IMR-90 (cell line): ENCODE measurements around the gene C12orf75. TPM values are rescaled to one million over a fixed set of nuclear protein-coding genes. Genes with fewer than 3 reads are reported as not detected.
A peak's percentile ranks its signal among the peaks of the same experiment; 100 is the strongest.

Experiments
- ATAC-seq: fragments of 200-7000 bp; cut with Tn5 transposase; 2 replicates; pipeline ENCODE4 v1.9.1; 2020; ENCODE audit warnings: low read depth, mild to moderate bottlenecking, moderate library complexity
- BruUV-seq: library from RNA; stranded (reverse); fragments of 400-500 nt; replicated peaks from 2 replicates; lab custom pipeline; 2021; lab: Mats Ljungman, UMichigan
- CTCF ChIA-PET: fragments of 300-600 bp; formaldehyde crosslinking; extraction: SDS; loops from one replicate; lab custom pipeline; 2021; ENCODE audit warnings: antibody characterized with exemption; lab: Yijun Ruan, JAX
- POLR2A ChIA-PET: fragments of 300-600 bp; sonication (Branson Sonifier 250); formaldehyde crosslinking; loops from one replicate; lab custom pipeline; 2022; ENCODE audit warnings: antibody characterized with exemption; ENCODE audit not compliant: unreplicated experiment; lab: Charles Lee
- DNase-seq: peaks from one replicate; pipeline ENCODE4 v3.0.0; 2013
- H2AFZ ChIP-seq: replicated peaks from 2 replicates; pipeline ENCODE3; 2013; ENCODE audit warnings: low read length, mild to moderate bottlenecking; ENCODE audit not compliant: poor library complexity
- H2AK5ac ChIP-seq: 2 replicates; pipeline ENCODE4 v1.6.1; 2013; ENCODE audit warnings: low read depth, low read length, inconsistent platforms
- H2AK9ac ChIP-seq: replicated peaks from 2 replicates; pipeline ENCODE3; 2013; ENCODE audit warnings: mild to moderate bottlenecking, low read depth, low read length, moderate library complexity; ENCODE audit not compliant: poor library complexity
- H2BK120ac ChIP-seq: 2 replicates; pipeline ENCODE4 v1.6.1; 2013; ENCODE audit warnings: low read depth, low read length, inconsistent platforms
- H2BK15ac ChIP-seq: 3 replicates; pipeline ENCODE4 v1.6.1; 2013; ENCODE audit warnings: low read depth, low read length, inconsistent platforms
- H2BK20ac ChIP-seq: 2 replicates; pipeline ENCODE4 v1.6.1; 2013; ENCODE audit warnings: low read depth, mild to moderate bottlenecking, inconsistent platforms, low read length, moderate library complexity
- H2BK5ac ChIP-seq: 2 replicates; pipeline ENCODE4 v1.6.1; 2013; ENCODE audit warnings: mild to moderate bottlenecking, low read depth, low read length, inconsistent platforms; ENCODE audit not compliant: poor library complexity, severe bottlenecking
- H3K14ac ChIP-seq: replicated peaks from 2 replicates; pipeline ENCODE4 v1.6.1; 2013; ENCODE audit warnings: low read depth, low read length, inconsistent platforms
- H3K18ac ChIP-seq: 2 replicates; pipeline ENCODE4 v1.6.1; 2013; ENCODE audit warnings: low read depth, low read length, control low read depth
- H3K23ac ChIP-seq: 2 replicates; pipeline ENCODE4 v1.6.1; 2013; ENCODE audit warnings: low read depth, low read length, inconsistent platforms
- H3K27ac ChIP-seq: 2 replicates; pipeline ENCODE4 v1.5.1; 2013; ENCODE audit warnings: mild to moderate bottlenecking, control low read depth, low read length; ENCODE audit not compliant: insufficient read depth
- H3K27me3 ChIP-seq: 2 replicates; pipeline ENCODE4 v1.6.1; 2013; ENCODE audit warnings: low read length; ENCODE audit not compliant: control insufficient read depth, insufficient read depth
- H3K36me3 ChIP-seq: 2 replicates; pipeline ENCODE4 v1.6.1; 2013; ENCODE audit warnings: low read length, mixed read lengths; ENCODE audit not compliant: control insufficient read depth, insufficient read depth
- H3K4ac ChIP-seq: 2 replicates; pipeline ENCODE4 v1.6.1; 2013; ENCODE audit warnings: low read depth, low read length, inconsistent platforms
- H3K4me1 ChIP-seq: 2 replicates; pipeline ENCODE4 v1.6.1; 2013; ENCODE audit warnings: low read length, mixed read lengths; ENCODE audit not compliant: control insufficient read depth, insufficient read depth
- H3K4me2 ChIP-seq: 2 replicates; pipeline ENCODE4 v1.6.1; 2013; ENCODE audit warnings: low read depth, mild to moderate bottlenecking, control low read depth, low read length, moderate library complexity
- H3K4me3 ChIP-seq: 2 replicates; pipeline ENCODE4 v1.5.1; 2013; ENCODE audit warnings: low read depth, mild to moderate bottlenecking, control low read depth, low read length, moderate library complexity; ENCODE audit not compliant: insufficient read depth
- H3K56ac ChIP-seq: 2 replicates; pipeline ENCODE4 v1.6.1; 2013; ENCODE audit warnings: low read length, inconsistent platforms; ENCODE audit not compliant: insufficient read depth; ENCODE audit errors: extremely low read depth
- H3K79me1 ChIP-seq, 2 experiments: 2 replicates each; pipeline ENCODE4 v1.6.1; 2013; ENCODE audit warnings: low read length in 2 of 2, inconsistent platforms in 1 of 2, low read depth in 1 of 2
- H3K9ac ChIP-seq: 2 replicates; pipeline ENCODE4 v1.6.1; 2013; ENCODE audit warnings: low read depth, low read length, control low read depth
- H3K9me1 ChIP-seq: 2 replicates; pipeline ENCODE4 v1.6.1; 2013; ENCODE audit warnings: low read length, inconsistent platforms; ENCODE audit not compliant: insufficient read depth
- H3K9me3 ChIP-seq: 2 replicates; pipeline ENCODE4 v1.6.1; 2013; ENCODE audit warnings: low read length; ENCODE audit not compliant: control insufficient read depth, insufficient read depth
- H4K20me1 ChIP-seq: 2 replicates; pipeline ENCODE4 v1.6.1; 2013; ENCODE audit warnings: low read length, inconsistent platforms; ENCODE audit not compliant: insufficient read depth
- H4K5ac ChIP-seq: 2 replicates; pipeline ENCODE4 v1.6.1; 2013; ENCODE audit warnings: mild to moderate bottlenecking, low read depth, low read length, control low read depth
- H4K8ac ChIP-seq, 2 experiments: 2 replicates each; pipeline ENCODE4 v1.6.1; 2013; ENCODE audit warnings: low read depth in 2 of 2, low read length in 2 of 2, control low read depth in 1 of 2, inconsistent platforms in 1 of 2
- H4K91ac ChIP-seq: 2 replicates; pipeline ENCODE4 v1.6.1; 2013; ENCODE audit warnings: low read depth, low read length, inconsistent platforms; ENCODE audit not compliant: insufficient read depth
- BHLHE40 ChIP-seq: fragments of 150-350 bp; IDR thresholded peaks from 2 replicates; pipeline ENCODE4 v1.6.1; 2016; ENCODE audit warnings: mild to moderate bottlenecking, low read depth, low read length
- MAFK ChIP-seq: IDR thresholded peaks from 2 replicates; pipeline ENCODE4 v1.6.1; 2012; ENCODE audit warnings: low read depth, low read length, improper control_type of control experiment
- MAZ ChIP-seq: IDR thresholded peaks from 2 replicates; pipeline ENCODE4 v1.6.1; 2012; ENCODE audit warnings: low read depth, mild to moderate bottlenecking, low read length, improper control_type of control experiment, moderate library complexity, borderline replicate concordance
- POLR2A ChIP-seq: IDR thresholded peaks from 2 replicates; pipeline ENCODE4 v1.6.1; 2012; ENCODE audit warnings: mild to moderate bottlenecking, low read depth, low read length
- RFX5 ChIP-seq: IDR thresholded peaks from 2 replicates; pipeline ENCODE4 v1.8.0; 2012; ENCODE audit warnings: low read depth, mild to moderate bottlenecking, low read length, moderate library complexity
- WGBS, 2 experiments: methylation state at CpG; one replicate each; pipeline versions ENCODE4 v1.1.5 to v1.1.7; 2013; ENCODE audit warnings: missing lambda C conversion rate in 2 of 2; ENCODE audit not compliant: insufficient read length in 1 of 2; ENCODE audit errors: extremely low coverage in 2 of 2; 5-methylcytosine and 5-hydroxymethylcytosine counted together
- dilution Hi-C: fragments of 300-500 bp; cut with HindIII; formaldehyde crosslinking; loops from one replicate; pipeline ENCODE4 v1.14.3; 2018; ENCODE audit warnings: low sequenced_read_pairs; ENCODE audit not compliant: unreplicated experiment
- in situ Hi-C: fragments of 300-500 bp; cut with MboI; formaldehyde crosslinking; loops from 3 replicates; pipeline ENCODE4 v1.14.3; 2019; ENCODE audit warnings: low sequenced_read_pairs, inconsistent platforms, mixed read lengths
- intact Hi-C: fragments of 100-400 bp; cut with micrococcal nuclease; formaldehyde crosslinking; loops from 2 replicates; pipeline ENCODE4 v1.10.0; 2022
- polyA plus RNA-seq, 3 experiments: library from polyadenylated mRNA; depleted of rRNA; stranded (reverse); fragments of >200 nt; gene quantifications; 2 replicates each; pipeline ENCODE4 v1.2.3, GENCODE V29; 2012; ENCODE audit warnings: low replicate concordance in 1 of 3
- total RNA-seq: library from RNA; depleted of rRNA; stranded (reverse); fragments of >200 nt; gene quantifications from 2 replicates; pipeline ENCODE4 v1.2.3, GENCODE V29; 2012

C12orf75 gene
- total and polyA plus RNA-seq, 2 of the 4 experiments (the other 2 are of a cell fraction): 145 to 278 TPM

DNA sequence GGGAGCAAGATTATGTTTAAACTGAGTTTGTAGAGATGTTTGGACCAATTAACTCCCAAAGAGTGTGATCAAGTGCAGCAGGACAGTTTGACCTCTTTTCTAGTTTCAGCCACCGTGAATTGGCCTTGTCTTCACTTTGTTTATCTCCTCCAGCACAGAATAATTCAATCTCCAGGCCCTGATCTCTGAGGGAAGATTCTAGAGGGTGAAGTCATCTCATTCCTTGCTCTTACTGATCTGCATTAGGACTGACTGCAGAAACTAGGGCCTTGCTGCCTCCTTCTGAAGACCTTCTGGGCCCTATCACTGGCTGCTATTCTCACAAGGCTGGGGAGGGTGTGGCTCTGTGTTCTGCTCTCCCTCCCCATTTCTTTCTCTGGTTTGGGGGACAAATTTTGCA, 29.4 kb downstream of the C12orf75 start:
- H2BK5ac ChIP-seq: peak overlapping the region; percentile 74
- H2AK9ac ChIP-seq: peak overlapping the region; percentile 66
- 0 out of 2 replicates have a peak overlapping the region, but pooled peaks have one; percentile 43 for H2BK120ac ChIP-seq
- H3K27ac ChIP-seq: peak overlapping the region; percentile 58; the same call in 1 of the 2 replicates
- peak overlapping the region; percentile 77 for H4K5ac ChIP-seq
- H2BK20ac ChIP-seq: no peak overlapping the region
- peak overlapping the region; percentile 14; the same call in 1 of the 2 replicates for H3K18ac ChIP-seq
- H2BK15ac ChIP-seq: no peak overlapping the region; the same call in 2 of the 3 replicates
- no peak overlapping the region for H3K56ac ChIP-seq
- intact Hi-C loops (no loop called here), dilution Hi-C loops (no loop called here), in situ Hi-C loops (no loop called here)
- POLR2A ChIA-PET: no interaction called here
- H4K91ac ChIP-seq: no peak overlapping the region
- peaks cover 44% of the 10 kb centered on the region for H4K20me1 ChIP-seq
- no CpG with 5 or more reads among the region's 1 CpG for WGBS, 2 experiments
- peak overlapping the region in 1 of 2 experiments; percentile 76; a peak in 2 of 4 replicates for H4K8ac ChIP-seq
- H3K79me1 ChIP-seq: peaks cover 33 to 75% of the 10 kb centered on the region in 2 experiments
- H2AK5ac ChIP-seq: peak overlapping the region; percentile 48; the same call in 1 of the 2 replicates
- peaks cover 15% of the 10 kb centered on the region for H3K4me1 ChIP-seq
- H3K9me3 ChIP-seq: no peaks in the 10 kb centered on the region
- H2AFZ ChIP-seq: no peak overlapping the region
- TF ChIP-seq POLR2A (no peak), MAFK (no peak), RFX5 (no peak), BHLHE40 (no peak), MAZ (no peak)
- peak overlapping the region; percentile 48; the same call in 1 of the 2 replicates for H3K23ac ChIP-seq
- peaks cover 20% of the 10 kb centered on the region for H3K9me1 ChIP-seq
- DNase-seq: peak; percentile 57
- CTCF ChIA-PET: no interaction called here
- H3K4me3 ChIP-seq: no peak overlapping the region
- no TSS peak for BruUV-seq
- no peak overlapping the region for H3K4me2 ChIP-seq
- peak; percentile 64 for ATAC-seq
- no peak overlapping the region for H3K9ac ChIP-seq
- peak overlapping the region; percentile 5; the same call in 1 of the 2 replicates for H3K14ac ChIP-seq
- H3K27me3 ChIP-seq: no peaks in the 10 kb centered on the region
- peaks cover 6% of the 10 kb centered on the region for H3K36me3 ChIP-seq
- peak overlapping the region; percentile 22; the same call in 1 of the 2 replicates for H3K4ac ChIP-seq
